Measurements from ENCODE around the gene ZNF423.

DNA sequence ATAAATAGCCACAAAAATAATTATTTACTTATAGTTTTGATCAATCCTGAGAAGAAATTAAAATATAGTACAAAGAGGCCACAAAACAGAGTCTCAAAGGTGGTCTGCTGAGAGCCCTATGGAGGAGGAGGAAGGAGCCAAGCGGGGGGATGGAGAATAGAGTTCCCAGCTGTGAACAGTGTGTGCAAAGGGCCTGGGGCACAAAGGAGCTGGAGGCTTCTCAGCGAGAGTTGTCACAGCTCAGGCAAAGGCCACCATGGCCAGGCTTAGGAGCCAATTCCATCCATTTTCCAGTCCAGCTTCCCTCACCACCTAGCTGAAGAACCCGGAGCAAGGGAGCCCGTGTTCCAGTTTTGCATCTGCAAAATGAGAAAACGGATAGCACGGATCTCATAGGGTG lies 5.4 kb upstream of the ZNF423 start:
- TF ChIP-seq TAF1 (IDR thresholded peaks at IDR 0.05; ENCODE audit: low read depth, low read length) (no peak), POLR2AphosphoS5 (IDR thresholded peaks at IDR 0.05; ENCODE audit: low read depth, low read length) (no peak), POLR2A (IDR thresholded peaks at IDR 0.05; ENCODE audit: low read depth, low read length) (no peak), POU2F2 (IDR thresholded peaks at IDR 0.05; ENCODE audit: low read depth, low read length) (no peak)

All from GM12891 (cell line).